Liver (tissue), 3 donors: ENCODE measurements around the gene RARA.

Experiments
- CTCF ChIP-seq: fragments of 150-350 bp; IDR thresholded peaks from 2 replicates; pipeline ENCODE4 v1.5.1; 2017; ENCODE audit warnings: improper control_type of control experiment, low read depth, low read length; ENCODE audit not compliant: missing input control
- REST ChIP-seq: IDR thresholded peaks from 2 replicates; pipeline ENCODE4 v1.6.1; 2016; ENCODE audit warnings: antibody characterized with exemption, mild to moderate bottlenecking
- SP1 ChIP-seq: IDR thresholded peaks from 2 replicates; pipeline ENCODE4 v1.6.1; 2018; ENCODE audit warnings: antibody characterized with exemption, mild to moderate bottlenecking
- TF ChIP-seq, protein P1 (sequence below): IDR thresholded peaks from 2 replicates; pipeline ENCODE4 v1.6.1; 2016; ENCODE audit warnings: antibody characterized with exemption
- donor health status: healthy.
- donor health status: healthy.

- TF ChIP-seq, protein P1, sequence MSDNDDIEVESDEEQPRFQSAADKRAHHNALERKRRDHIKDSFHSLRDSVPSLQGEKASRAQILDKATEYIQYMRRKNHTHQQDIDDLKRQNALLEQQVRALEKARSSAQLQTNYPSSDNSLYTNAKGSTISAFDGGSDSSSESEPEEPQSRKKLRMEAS: no peak
- no peak for TF ChIP-seq SP1
- no peak for TF ChIP-seq CTCF
- TF ChIP-seq REST: no peak
These were observed 36.4 kb downstream of the RARA start for GRCh38 chr17:40345161-40345993.
